H1 (cell line): ENCODE data around the gene EPS8L1. TPM values are rescaled to one million over a fixed set of nuclear protein-coding genes. Genes with fewer than 3 reads are reported as not detected.

Experiments used
- CBX5 ChIP-seq: fragments of 300-800, 300-1000 bp; sonication (generic); IDR thresholded peaks from 2 replicates; pipeline ENCODE4 v1.7.1; 2016; ENCODE audit warnings: antibody characterized with exemption, low read length, low read depth
- MAFK ChIP-seq: IDR thresholded peaks from 2 replicates; pipeline ENCODE4 v1.6.1; 2012; ENCODE audit warnings: low read depth, mild to moderate bottlenecking, improper control_type of control experiment, low read length
- RBBP5 ChIP-seq: IDR thresholded peaks from 2 replicates; pipeline ENCODE4 v1.7.1; 2012; ENCODE audit warnings: low read depth, mild to moderate bottlenecking, inconsistent platforms, low read length, moderate library complexity, borderline replicate concordance
- SIN3A ChIP-seq, 2 experiments: IDR thresholded peaks in 1 of 2; conservative IDR thresholded peaks in 1 of 2; 2 replicates each; pipeline ENCODE4 v1.6.1; 2011 to 2012; ENCODE audit warnings: low read length in 2 of 2, improper control_type of control experiment in 1 of 2, low read depth in 1 of 2, mild to moderate bottlenecking in 1 of 2
- TAF7 ChIP-seq: optimal IDR thresholded peaks from 2 replicates; pipeline ENCODE3; 2011; ENCODE audit warnings: low read depth, mild to moderate bottlenecking, inconsistent platforms, low read length, moderate library complexity, borderline replicate concordance
- polyA plus RNA-seq, 7 experiments: library from polyadenylated mRNA; depleted of rRNA in 3 of 7; stranded (reverse) in 5 of 7; unstranded in 2 of 7; fragments of >200 nt in 5 of 7; fragments of 200-250 nt in 2 of 7; gene quantifications; 1 replicate in 5 of 7; 2 replicates in 1 of 7; 4 replicates in 1 of 7; pipeline versions ENCODE4 v1.2.1 to v1.2.3, GENCODE V29; 2011 to 2013; ENCODE audit warnings: missing spikeins in 2 of 7, mixed read lengths in 2 of 7
- total RNA-seq: library from RNA; stranded (reverse); fragmentation: NEBNext Ultra II Directional; extraction: Animal tissue kit (Norgen Biotek cat#: 25700); gene quantifications from 2 replicates; pipeline ENCODE4 v1.2.1, GENCODE V29; 2021
- TF ChIP-seq, protein P1 (sequence below), 3 experiments: IDR thresholded peaks; 1 replicate in 2 of 3; 2 replicates in 1 of 3; pipeline versions ENCODE4 v1.5.1 to v1.6.1; 2011; ENCODE audit warnings: low read length in 3 of 3, mild to moderate bottlenecking in 3 of 3, inconsistent platforms in 2 of 3, low read depth in 1 of 3, moderate library complexity in 1 of 3; ENCODE audit not compliant: insufficient read depth in 1 of 3; ENCODE audit errors: control extremely low read depth in 1 of 3

The EPS8L1 gene
- total and polyA plus RNA-seq, 2 of the 8 experiments (the other 6 are each of a cell fraction or from before 2014, with no cell fraction given), result 19.8 to 30.2 TPM

DNA sequence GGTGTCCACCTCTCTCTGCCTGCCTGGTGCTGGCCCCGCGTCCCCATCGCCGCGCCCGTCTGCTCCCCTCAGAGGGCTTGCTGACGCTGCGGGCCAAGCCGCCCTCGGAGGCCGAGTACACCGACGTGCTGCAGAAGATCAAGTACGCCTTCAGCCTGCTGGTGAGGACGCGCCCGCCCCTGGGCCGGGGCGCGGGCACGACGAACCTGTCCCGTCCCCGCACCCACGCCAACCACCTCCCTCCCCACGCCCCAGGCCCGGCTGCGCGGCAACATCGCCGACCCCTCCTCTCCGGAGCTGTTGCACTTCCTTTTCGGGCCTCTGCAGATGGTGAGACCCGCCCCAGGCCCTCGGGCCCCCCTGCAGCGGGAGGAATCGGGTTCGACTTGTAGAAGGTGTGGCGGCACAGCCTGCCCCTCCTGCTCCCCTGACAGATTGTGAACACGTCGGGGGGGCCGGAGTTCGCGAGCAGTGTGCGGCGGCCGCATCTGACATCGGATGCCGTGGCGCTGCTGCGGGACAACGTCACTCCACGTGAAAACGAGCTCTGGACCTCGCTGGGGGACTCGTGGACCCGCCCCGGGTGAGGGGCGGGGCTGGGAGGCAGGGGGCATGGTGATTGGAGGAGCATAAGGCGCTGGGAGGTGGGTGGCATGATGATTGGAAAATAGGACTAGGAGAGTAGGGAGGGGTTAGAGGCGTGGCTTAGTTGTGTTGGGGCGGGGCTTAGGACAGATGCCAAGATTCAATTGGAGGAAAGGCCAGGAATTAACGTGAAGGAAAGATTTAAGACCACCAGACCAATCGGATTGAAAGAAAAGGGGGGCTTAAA is 6.6 kb downstream of the EPS8L1 start (continued):
- TF ChIP-seq, protein P1, sequence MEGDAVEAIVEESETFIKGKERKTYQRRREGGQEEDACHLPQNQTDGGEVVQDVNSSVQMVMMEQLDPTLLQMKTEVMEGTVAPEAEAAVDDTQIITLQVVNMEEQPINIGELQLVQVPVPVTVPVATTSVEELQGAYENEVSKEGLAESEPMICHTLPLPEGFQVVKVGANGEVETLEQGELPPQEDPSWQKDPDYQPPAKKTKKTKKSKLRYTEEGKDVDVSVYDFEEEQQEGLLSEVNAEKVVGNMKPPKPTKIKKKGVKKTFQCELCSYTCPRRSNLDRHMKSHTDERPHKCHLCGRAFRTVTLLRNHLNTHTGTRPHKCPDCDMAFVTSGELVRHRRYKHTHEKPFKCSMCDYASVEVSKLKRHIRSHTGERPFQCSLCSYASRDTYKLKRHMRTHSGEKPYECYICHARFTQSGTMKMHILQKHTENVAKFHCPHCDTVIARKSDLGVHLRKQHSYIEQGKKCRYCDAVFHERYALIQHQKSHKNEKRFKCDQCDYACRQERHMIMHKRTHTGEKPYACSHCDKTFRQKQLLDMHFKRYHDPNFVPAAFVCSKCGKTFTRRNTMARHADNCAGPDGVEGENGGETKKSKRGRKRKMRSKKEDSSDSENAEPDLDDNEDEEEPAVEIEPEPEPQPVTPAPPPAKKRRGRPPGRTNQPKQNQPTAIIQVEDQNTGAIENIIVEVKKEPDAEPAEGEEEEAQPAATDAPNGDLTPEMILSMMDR (IDR thresholded peaks at IDR 0.05; ENCODE audit: control extremely low read depth in 1 of 3, insufficient read depth in 1 of 3, low read depth in 1 of 3, low read length in 3 of 3), result no peak
- TF ChIP-seq SIN3A (conservative IDR thresholded peaks at IDR 0.05 in 1 of 2, IDR thresholded peaks at IDR 0.05 in 1 of 2; ENCODE audit: low read depth in 1 of 2, low read length in 2 of 2) (no peak), TAF7 (no peak), RBBP5 (no peak), CBX5 (no peak), MAFK (no peak)
- TF ChIP-seq, all 59 proteins: peak for 10
